GM06990 (cell line): ENCODE measurements around the gene HDLBP.

ENCODE experiments used
- DNase-seq: peaks from one replicate; pipeline ENCODE4 v3.0.0-alpha.2; 2011; ENCODE audit not compliant: insufficient read length; ENCODE audit errors: extremely low read depth
- H3K27me3 ChIP-seq: replicated peaks from 2 replicates; pipeline ENCODE4 v1.6.0; 2011; ENCODE audit warnings: low read length; ENCODE audit not compliant: control insufficient read depth, insufficient read depth
- H3K36me3 ChIP-seq: 2 replicates; pipeline ENCODE4 v1.5.1; 2011; ENCODE audit warnings: low read length; ENCODE audit not compliant: control insufficient read depth, insufficient read depth
- H3K4me3 ChIP-seq: replicated peaks from 2 replicates; pipeline ENCODE4 v1.5.1; 2011; ENCODE audit warnings: low read depth, mild to moderate bottlenecking, control low read depth, low read length
- TF ChIP-seq, protein P1 (sequence below): IDR thresholded peaks from 2 replicates; pipeline ENCODE4 v1.5.1; 2011; ENCODE audit warnings: low read length, control low read depth, mild to moderate bottlenecking, inconsistent platforms; ENCODE audit not compliant: insufficient read depth, poor library complexity, severe bottlenecking

Gene HDLBP

DNA sequence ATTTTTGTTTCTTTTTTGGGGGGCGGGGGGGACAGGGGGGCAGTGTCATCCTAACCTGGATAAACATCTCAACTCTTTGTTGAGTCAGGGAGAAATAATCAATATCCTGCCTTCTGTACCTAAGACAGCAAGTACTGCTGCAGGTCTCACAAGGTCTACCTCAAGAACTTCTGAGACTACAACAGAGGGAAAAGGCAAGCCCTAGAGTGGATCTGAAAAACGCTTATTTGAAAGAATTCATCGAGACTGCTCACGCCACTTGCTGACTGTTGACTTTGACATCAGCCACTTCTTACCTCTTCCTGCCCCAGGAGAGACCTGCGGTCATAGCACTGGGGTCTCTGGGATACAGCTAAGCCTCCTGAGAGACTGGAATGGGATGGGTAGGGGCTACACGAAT is 8.4 kb downstream of the HDLBP start:
- peaks cover 3% of the 10 kb centered on the region; the same call in 1 of the 2 replicates for H3K36me3 ChIP-seq
- no peak overlapping the region for H3K4me3 ChIP-seq
- H3K27me3 ChIP-seq = no peaks in the 10 kb centered on the region
- DNase-seq = no peak
- TF ChIP-seq, protein P1, sequence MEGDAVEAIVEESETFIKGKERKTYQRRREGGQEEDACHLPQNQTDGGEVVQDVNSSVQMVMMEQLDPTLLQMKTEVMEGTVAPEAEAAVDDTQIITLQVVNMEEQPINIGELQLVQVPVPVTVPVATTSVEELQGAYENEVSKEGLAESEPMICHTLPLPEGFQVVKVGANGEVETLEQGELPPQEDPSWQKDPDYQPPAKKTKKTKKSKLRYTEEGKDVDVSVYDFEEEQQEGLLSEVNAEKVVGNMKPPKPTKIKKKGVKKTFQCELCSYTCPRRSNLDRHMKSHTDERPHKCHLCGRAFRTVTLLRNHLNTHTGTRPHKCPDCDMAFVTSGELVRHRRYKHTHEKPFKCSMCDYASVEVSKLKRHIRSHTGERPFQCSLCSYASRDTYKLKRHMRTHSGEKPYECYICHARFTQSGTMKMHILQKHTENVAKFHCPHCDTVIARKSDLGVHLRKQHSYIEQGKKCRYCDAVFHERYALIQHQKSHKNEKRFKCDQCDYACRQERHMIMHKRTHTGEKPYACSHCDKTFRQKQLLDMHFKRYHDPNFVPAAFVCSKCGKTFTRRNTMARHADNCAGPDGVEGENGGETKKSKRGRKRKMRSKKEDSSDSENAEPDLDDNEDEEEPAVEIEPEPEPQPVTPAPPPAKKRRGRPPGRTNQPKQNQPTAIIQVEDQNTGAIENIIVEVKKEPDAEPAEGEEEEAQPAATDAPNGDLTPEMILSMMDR = no peak

DNA sequence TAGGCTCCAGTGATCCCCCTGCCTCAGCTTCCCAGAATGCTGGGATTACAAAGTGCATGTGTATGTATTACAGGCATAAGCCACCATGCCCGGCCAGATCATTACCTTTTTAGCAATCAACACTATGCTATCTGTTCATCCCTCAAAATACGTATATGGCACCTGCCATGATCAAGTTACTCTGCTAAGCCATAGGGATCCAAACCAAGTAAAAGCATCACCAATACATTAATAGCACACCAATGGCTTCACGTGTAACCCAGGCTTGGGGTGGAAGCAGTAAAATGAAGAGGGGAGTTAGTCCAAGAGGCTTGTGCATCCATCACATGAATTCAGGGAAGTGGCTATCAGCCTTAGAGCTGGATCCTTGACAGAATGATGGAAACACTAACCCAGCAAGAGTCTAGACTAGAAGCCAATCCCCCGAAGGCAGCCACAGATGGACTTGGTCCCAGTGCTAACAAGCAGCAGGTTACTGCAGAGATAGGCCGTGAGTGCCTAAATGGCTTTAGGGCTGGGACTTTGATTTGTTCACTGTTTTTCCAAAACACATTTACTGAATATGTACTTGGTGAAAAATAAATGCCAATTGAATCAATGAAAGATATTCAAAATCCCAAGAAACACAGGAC is 11.3 kb downstream of the HDLBP start:
- TF ChIP-seq, protein P1 = no peak
- Histone ChIP-seq H3K36me3 (peaks cover 3% of the 10 kb centered on the region; the same call in 1 of the 2 replicates), H3K27me3 (no peaks in the 10 kb centered on the region), H3K4me3 (no peak overlapping the region)
- no peak for DNase-seq

DNA sequence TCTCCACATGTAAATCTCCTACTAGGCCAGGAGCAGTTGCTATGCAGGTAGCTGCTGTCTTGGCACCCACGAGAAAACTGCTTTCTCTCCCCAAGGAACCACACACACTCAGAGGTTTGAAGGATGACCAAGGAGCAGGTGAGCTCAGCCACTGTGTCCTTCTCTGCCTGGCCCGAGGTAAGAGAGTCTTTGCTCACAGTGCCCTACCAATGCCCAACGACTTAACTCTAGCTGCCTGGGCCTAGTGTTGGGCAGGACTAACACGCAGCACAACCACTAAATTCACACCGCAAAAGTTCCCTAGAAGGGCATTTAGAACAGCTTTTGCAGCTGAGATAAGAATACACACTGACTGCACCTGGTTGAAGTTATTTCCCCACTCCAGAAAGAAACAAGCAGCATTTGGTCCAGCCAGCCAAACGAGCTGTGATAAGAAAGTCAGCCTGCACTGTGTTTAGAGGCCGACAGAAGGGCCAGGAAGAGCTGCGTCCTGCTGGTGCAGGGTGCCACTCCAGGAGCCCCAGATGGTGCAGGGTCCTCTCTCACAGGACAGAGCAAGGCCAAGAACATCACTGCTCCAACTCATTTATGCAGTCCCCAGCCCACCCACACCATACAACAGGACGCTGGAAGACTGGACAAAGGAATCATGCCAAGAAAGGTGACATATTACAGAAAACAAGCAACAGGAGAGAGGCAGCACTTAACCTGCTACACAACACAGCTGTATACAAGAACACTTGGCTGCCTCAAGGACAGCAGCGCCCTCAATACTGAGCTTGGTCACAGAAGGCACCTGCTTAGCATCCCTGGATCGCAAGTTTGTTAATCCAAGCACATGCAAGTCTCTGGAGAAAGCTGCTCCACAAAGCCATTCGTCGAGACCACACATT is 12.5 kb downstream of the HDLBP start:
- H3K36me3 ChIP-seq = no peaks in the 10 kb centered on the region
- no peak overlapping the region for H3K4me3 ChIP-seq
- no peak for DNase-seq
- TF ChIP-seq, protein P1 = no peak
- no peaks in the 10 kb centered on the region for H3K27me3 ChIP-seq

DNA sequence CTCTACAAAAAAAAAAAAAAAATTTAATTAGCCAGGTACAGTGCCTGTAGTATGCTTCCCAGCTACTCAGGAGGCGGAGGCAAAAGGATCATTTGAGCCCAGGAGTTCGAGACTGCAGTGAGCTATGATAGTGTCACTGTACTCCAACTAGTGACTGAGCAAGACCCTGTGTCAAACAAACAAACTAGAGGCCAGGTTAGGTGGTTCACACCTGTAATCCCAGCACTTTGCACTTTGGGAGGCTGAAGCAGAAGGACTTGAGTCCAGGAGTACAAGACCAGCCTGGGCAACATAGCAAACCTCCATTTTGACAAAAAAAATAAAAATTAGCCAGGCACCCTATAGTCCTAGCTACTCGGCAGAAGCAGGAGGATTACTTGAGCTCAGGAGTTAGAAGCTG is 13.4 kb downstream of the HDLBP start:
- TF ChIP-seq, protein P1 = no peak

DNA sequence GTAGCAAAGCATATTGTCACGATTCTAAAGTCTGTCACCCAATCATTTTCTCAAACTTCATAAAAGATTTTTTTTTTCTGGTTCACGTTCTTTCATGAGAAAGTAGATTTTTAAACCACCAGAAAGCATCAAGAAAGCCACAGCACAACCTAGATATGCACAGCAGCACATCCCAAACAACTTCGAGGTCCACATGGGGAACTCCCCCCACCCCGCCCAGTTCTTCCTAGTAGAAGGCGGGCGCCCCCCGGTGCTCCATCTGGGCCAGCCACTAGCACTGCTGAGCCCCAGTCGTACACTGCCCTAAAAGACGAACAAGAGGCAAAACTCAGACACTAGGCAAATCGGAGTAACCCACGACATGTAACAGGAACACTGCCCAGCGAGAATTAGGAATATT is 15.5 kb downstream of the HDLBP start:
- H3K36me3 ChIP-seq = peaks cover 1% of the 10 kb centered on the region; the same call in 1 of the 2 replicates
- no peaks in the 10 kb centered on the region for H3K27me3 ChIP-seq
- H3K4me3 ChIP-seq = no peak overlapping the region
- TF ChIP-seq, protein P1 = no peak
- DNase-seq = no peak

More for the DNA sequence above, 13.4 kb downstream of the HDLBP start:
- H3K4me3 ChIP-seq = no peak overlapping the region
- H3K27me3 ChIP-seq = no peaks in the 10 kb centered on the region
- peaks cover 1% of the 10 kb centered on the region; the same call in 1 of the 2 replicates for H3K36me3 ChIP-seq
- DNase-seq = no peak
